ENCODE measurements around the gene ITSN1. TPM values are rescaled to one million over a fixed set of nuclear protein-coding genes. Genes with fewer than 3 reads are reported as not detected.
A peak's percentile ranks its signal among the peaks of the same experiment; 100 is the strongest.

ITSN1 gene
- total RNA-seq, 2 experiments from 2014 or later = 2.2 to 2.6 TPM

- peak within 1 kb of the TSS; percentile 91 for H3K4me3 Mint-ChIP-seq
- CTCF ChIA-PET = no interaction called here
- peaks cover 4% of the 10 kb centered on the region for H3K36me3 Mint-ChIP-seq (ENCODE audit: low read depth)
- intact Hi-C loops (cut with micrococcal nuclease) = loop anchor here (1.0 to 10.0 kb wide), 13 partner anchors 53 to 974 kb away; partner anchors contain the start of genes ATP5PO, DNAJC28, DONSON and GART
- peak within 1 kb of the TSS; percentile 94 for H3K27ac Mint-ChIP-seq
- H3K9me3 Mint-ChIP-seq = no peaks in the 10 kb centered on the region
- DNase-seq = peak; percentile 100
- H3K27me3 Mint-ChIP-seq (ENCODE audit: low read depth) = peaks cover 17% of the 10 kb centered on the region
- H3K4me1 Mint-ChIP-seq (ENCODE audit: low read depth) = peaks cover 21% of the 10 kb centered on the region
These were observed 812 bp upstream of the ITSN1 start, which contains the start of gene CRYZL1 for GRCh38 chr21:33641352-33642026. Gene CRYZL1 (minus strand): TSS chr21:33641741. CDS start chr21:33631551, 10,190 bp downstream.

- Mint-ChIP-seq H3K9me3 (no peaks in the 10 kb centered on the region), H3K27ac (no peak overlapping the region)
These were observed 776 bp downstream of the ITSN1 start for GRCh38 chr21:33642896-33643657.

GRCh38 chr21:33643658-33644311 is 1.5 kb downstream of the ITSN1 start:
- CTCF ChIA-PET = no interaction called here
- intact Hi-C loops (cut with micrococcal nuclease) = loop anchor here (2.0 to 10.0 kb wide), 5 partner anchors 334 to 916 kb away; partner anchors contain the start of gene SYNJ1
- Mint-ChIP-seq H3K4me3 (peak overlapping the region; percentile 79), H3K36me3 (ENCODE audit: low read depth) (no peaks in the 10 kb centered on the region), H3K27me3 (ENCODE audit: low read depth) (peaks cover 17% of the 10 kb centered on the region), H3K9me3 (no peaks in the 10 kb centered on the region), H3K27ac (no peak overlapping the region), H3K4me1 (ENCODE audit: low read depth) (peaks cover 12% of the 10 kb centered on the region)
- DNase-seq = no peak

More at GRCh38 chr21:33642896-33643657, 776 bp downstream of the ITSN1 start:
- CTCF ChIA-PET = no interaction called here
- intact Hi-C loops (cut with micrococcal nuclease) = loop anchor here (1.0 to 10.0 kb wide), 8 partner anchors 251 to 916 kb away; partner anchors contain the start of genes ATP5PO, IFNAR1 and SYNJ1
- H3K36me3 Mint-ChIP-seq (ENCODE audit: low read depth) = no peaks in the 10 kb centered on the region
- peak; percentile 10 for DNase-seq
- H3K4me1 Mint-ChIP-seq (ENCODE audit: low read depth) = peaks cover 12% of the 10 kb centered on the region
- peak overlapping the region; percentile 79 for H3K4me3 Mint-ChIP-seq
- peaks cover 17% of the 10 kb centered on the region for H3K27me3 Mint-ChIP-seq (ENCODE audit: low read depth)

- peaks cover 9% of the 10 kb centered on the region for H3K4me1 Mint-ChIP-seq (ENCODE audit: low read depth)
- H3K27me3 Mint-ChIP-seq (ENCODE audit: low read depth) = peaks cover 17% of the 10 kb centered on the region
- H3K36me3 Mint-ChIP-seq (ENCODE audit: low read depth) = no peaks in the 10 kb centered on the region
- H3K9me3 Mint-ChIP-seq = no peaks in the 10 kb centered on the region
- CTCF ChIA-PET = interaction anchor here (0.6 to 0.8 kb wide), 2 partner anchors 11 to 18 kb away, joined by 3 to 4 read pairs; no protein-coding TSS in a partner anchor
- no peak overlapping the region for H3K27ac Mint-ChIP-seq
- DNase-seq = no peak
- intact Hi-C loops (cut with micrococcal nuclease) = loop anchor here (5.0 to 10.0 kb wide), 4 partner anchors 333 to 917 kb away; partner anchors contain the start of gene SYNJ1
- H3K4me3 Mint-ChIP-seq = no peak overlapping the region
These were observed 2.2 kb downstream of the ITSN1 start for GRCh38 chr21:33644383-33645074.

GRCh38 chr21:33645730-33646129 is 3.4 kb downstream of the ITSN1 start:
- no peaks in the 10 kb centered on the region for H3K9me3 Mint-ChIP-seq
- H3K27me3 Mint-ChIP-seq (ENCODE audit: low read depth) = peaks cover 17% of the 10 kb centered on the region
- H3K4me1 Mint-ChIP-seq (ENCODE audit: low read depth) = peaks cover 5% of the 10 kb centered on the region
- H3K36me3 Mint-ChIP-seq (ENCODE audit: low read depth) = no peaks in the 10 kb centered on the region
- DNase-seq = no peak
- H3K27ac Mint-ChIP-seq = no peak overlapping the region
- CTCF ChIA-PET = interaction anchor here (0.8 kb wide), 1 partner anchor 10 kb away, joined by 3 read pairs; no protein-coding TSS in a partner anchor
- intact Hi-C loops (cut with micrococcal nuclease) = loop anchor here (10.0 kb wide), 1 partner anchor 559 kb away; no protein-coding TSS in a partner anchor
- no peak overlapping the region for H3K4me3 Mint-ChIP-seq

GRCh38 chr21:33647587-33647986 is 5.3 kb downstream of the ITSN1 start:
- Mint-ChIP-seq H3K36me3 (ENCODE audit: low read depth) (no peaks in the 10 kb centered on the region), H3K4me3 (no peak overlapping the region), H3K4me1 (ENCODE audit: low read depth) (peaks cover 2% of the 10 kb centered on the region), H3K9me3 (no peaks in the 10 kb centered on the region), H3K27me3 (ENCODE audit: low read depth) (peaks cover 17% of the 10 kb centered on the region), H3K27ac (no peak overlapping the region)
- no peak for DNase-seq
- intact Hi-C loops (cut with micrococcal nuclease) = loop anchor here (10.0 kb wide), 1 partner anchor 557 kb away; no protein-coding TSS in a partner anchor
- CTCF ChIA-PET = no interaction called here

GRCh38 chr21:33648555-33648954 is 6.3 kb downstream of the ITSN1 start:
- intact Hi-C loops (cut with micrococcal nuclease) = loop anchor here (10.0 kb wide), 1 partner anchor 556 kb away; no protein-coding TSS in a partner anchor
- Mint-ChIP-seq H3K27ac (no peak overlapping the region), H3K4me1 (ENCODE audit: low read depth) (peaks cover 1% of the 10 kb centered on the region), H3K4me3 (no peak overlapping the region), H3K9me3 (no peaks in the 10 kb centered on the region), H3K36me3 (ENCODE audit: low read depth) (no peaks in the 10 kb centered on the region), H3K27me3 (ENCODE audit: low read depth) (peaks cover 12% of the 10 kb centered on the region)
- no peak for DNase-seq
- CTCF ChIA-PET = no interaction called here

GRCh38 chr21:33650230-33650629 is 7.9 kb downstream of the ITSN1 start:
- DNase-seq = no peak
- intact Hi-C loops (cut with micrococcal nuclease) = no loop called here

GRCh38 chr21:33650929-33651509 is 8.7 kb downstream of the ITSN1 start:
- CTCF ChIA-PET = interaction anchor here (0.6 kb wide), 1 partner anchor 37 kb away, joined by 5 read pairs; no protein-coding TSS in a partner anchor
- no peaks in the 10 kb centered on the region for H3K9me3 Mint-ChIP-seq
- no peaks in the 10 kb centered on the region for H3K4me1 Mint-ChIP-seq (ENCODE audit: low read depth)
- H3K4me3 Mint-ChIP-seq = no peak overlapping the region
- DNase-seq = no peak
- H3K36me3 Mint-ChIP-seq (ENCODE audit: low read depth) = no peaks in the 10 kb centered on the region
- no peak overlapping the region for H3K27ac Mint-ChIP-seq
- intact Hi-C loops (cut with micrococcal nuclease) = no loop called here
- H3K27me3 Mint-ChIP-seq (ENCODE audit: low read depth) = no peaks in the 10 kb centered on the region

More at GRCh38 chr21:33650230-33650629, 7.9 kb downstream of the ITSN1 start:
- no peaks in the 10 kb centered on the region for H3K9me3 Mint-ChIP-seq
- no peak overlapping the region for H3K4me3 Mint-ChIP-seq
- H3K27ac Mint-ChIP-seq = no peak overlapping the region
- H3K36me3 Mint-ChIP-seq (ENCODE audit: low read depth) = no peaks in the 10 kb centered on the region
- no peaks in the 10 kb centered on the region for H3K4me1 Mint-ChIP-seq (ENCODE audit: low read depth)
- H3K27me3 Mint-ChIP-seq (ENCODE audit: low read depth) = no peaks in the 10 kb centered on the region
- CTCF ChIA-PET = no interaction called here

GRCh38 chr21:33651965-33652680 is 9.8 kb downstream of the ITSN1 start:
- H3K27ac Mint-ChIP-seq = no peak overlapping the region
- H3K36me3 Mint-ChIP-seq (ENCODE audit: low read depth) = no peaks in the 10 kb centered on the region

GRCh38 chr21:33654412-33654811 is 12.1 kb downstream of the ITSN1 start:
- H3K4me3 Mint-ChIP-seq = no peak overlapping the region
- no peaks in the 10 kb centered on the region for H3K36me3 Mint-ChIP-seq (ENCODE audit: low read depth)
- no peaks in the 10 kb centered on the region for H3K9me3 Mint-ChIP-seq
- intact Hi-C loops (cut with micrococcal nuclease) = no loop called here
- CTCF ChIA-PET = no interaction called here
- H3K27ac Mint-ChIP-seq = no peak overlapping the region
- no peak for DNase-seq
- no peaks in the 10 kb centered on the region for H3K27me3 Mint-ChIP-seq (ENCODE audit: low read depth)
- no peaks in the 10 kb centered on the region for H3K4me1 Mint-ChIP-seq (ENCODE audit: low read depth)

More at GRCh38 chr21:33651965-33652680, 9.8 kb downstream of the ITSN1 start:
- DNase-seq = no peak
- intact Hi-C loops (cut with micrococcal nuclease) = no loop called here
- Mint-ChIP-seq H3K4me3 (no peak overlapping the region), H3K9me3 (no peaks in the 10 kb centered on the region), H3K27me3 (ENCODE audit: low read depth) (no peaks in the 10 kb centered on the region), H3K4me1 (ENCODE audit: low read depth) (no peaks in the 10 kb centered on the region)
- CTCF ChIA-PET = no interaction called here

All from activated naive CD4-positive, alpha-beta T cell treated with anti-CD3 and anti-CD28 coated beads for 36 hours (primary cell).